ENCODE results near the gene BNC2.

Gene BNC2

DNA sequence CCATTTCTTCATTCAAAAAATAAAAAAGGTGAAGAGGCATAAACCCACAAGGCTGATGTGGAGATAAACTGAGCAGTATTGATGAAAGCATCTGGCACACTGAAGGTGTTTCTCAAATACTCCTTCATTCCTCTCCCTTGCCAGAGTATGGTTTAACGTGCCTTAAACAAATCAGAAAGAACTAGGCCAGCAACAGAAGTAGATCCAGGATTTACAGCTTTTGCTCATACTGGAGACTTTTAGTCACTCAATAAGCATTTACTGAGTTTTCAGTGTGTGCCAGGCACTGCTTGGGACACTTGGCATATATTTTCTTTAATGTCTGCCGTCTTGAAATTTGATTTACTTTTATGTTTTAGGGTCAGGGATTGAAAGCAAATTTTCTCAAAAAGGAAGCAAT, 53.0 kb downstream of the BNC2 start:
- DNase-seq (ENCODE audit: low read depth in 2 of 2), result no peak

- no peak for DNase-seq (ENCODE audit: low read depth in 2 of 2)
Measured at GRCh38 chr9:16817002-16817401, 53.5 kb downstream of the BNC2 start.

DNA sequence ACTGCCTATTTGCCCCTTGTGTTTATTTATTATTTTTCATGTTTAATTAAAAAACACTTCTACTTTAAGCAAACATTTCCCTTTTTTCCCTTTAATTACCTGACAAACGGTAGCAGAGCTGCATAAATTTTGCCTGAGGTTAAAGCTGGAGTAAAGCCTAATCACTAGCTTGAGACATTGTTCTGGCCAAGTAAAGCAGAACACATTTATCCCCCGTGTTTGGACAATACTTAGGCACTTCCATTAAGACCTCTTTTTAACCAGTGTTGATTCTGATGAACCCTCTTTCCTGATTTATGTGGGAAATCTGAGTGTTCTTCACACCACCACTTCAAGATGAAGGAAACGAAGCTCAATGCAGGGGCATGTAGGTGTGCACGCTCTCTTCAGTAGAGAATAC, 54.5 kb downstream of the BNC2 start:
- no peak for DNase-seq (ENCODE audit: low read depth in 2 of 2)

DNA sequence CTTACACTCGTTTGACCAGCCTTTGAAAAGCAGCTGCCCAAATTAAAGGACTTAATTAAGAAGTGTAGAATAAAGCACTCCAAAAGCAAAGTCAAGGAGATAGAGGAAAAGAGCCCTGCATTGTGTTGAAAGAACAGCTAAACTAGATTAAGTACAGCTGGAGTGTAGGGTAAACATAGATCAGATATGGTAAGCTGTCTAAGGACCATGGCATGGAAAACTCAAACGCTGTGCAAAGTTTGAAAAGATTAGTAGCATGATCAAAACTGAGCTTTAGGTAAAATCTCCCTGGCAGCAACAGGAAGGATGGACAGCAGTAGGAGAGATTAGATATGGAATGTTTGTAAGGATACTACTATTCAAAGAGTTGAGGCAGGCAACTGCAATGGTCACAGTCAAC, 55.4 kb downstream of the BNC2 start:
- no peak for DNase-seq (ENCODE audit: low read depth in 2 of 2)

GRCh38 chr9:16813838-16814237, 56.6 kb downstream of the BNC2 start:
- no peak for DNase-seq (ENCODE audit: low read depth in 2 of 2)

DNA sequence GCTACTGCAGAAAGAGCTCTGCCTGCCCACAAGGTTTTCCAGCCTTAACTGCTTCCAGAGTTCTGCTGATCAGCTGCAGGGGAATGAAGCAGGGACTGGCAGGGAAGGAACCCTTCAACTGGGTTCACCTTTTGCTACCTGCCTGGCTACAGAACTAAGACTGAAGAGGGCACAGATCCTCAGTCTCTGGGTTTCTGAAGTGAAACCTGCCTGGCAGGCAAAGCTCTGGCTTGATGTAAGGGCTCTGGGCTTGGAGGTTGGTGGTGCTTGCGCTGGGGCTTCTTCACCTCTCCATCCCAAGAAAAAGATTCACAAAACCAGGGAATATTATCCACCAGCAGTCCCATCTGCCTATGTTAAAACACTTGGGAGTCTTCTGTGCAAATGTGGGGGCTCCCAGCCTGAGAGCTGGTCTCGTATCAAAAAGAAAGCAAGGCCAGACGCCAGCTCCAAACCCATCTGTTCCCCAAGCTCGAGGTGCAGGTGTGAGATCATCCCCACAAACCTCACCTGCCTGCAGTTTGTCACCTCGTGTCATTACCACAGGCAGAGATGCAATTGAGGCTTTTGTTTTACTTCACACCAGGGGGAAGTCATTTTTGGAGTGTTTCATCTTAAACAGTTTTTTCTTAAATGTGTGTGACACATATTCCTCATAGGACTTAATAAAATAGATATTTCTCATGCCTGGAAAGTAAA, 58.3 kb downstream of the BNC2 start:
- no peak for DNase-seq (ENCODE audit: low read depth in 2 of 2)

DNA sequence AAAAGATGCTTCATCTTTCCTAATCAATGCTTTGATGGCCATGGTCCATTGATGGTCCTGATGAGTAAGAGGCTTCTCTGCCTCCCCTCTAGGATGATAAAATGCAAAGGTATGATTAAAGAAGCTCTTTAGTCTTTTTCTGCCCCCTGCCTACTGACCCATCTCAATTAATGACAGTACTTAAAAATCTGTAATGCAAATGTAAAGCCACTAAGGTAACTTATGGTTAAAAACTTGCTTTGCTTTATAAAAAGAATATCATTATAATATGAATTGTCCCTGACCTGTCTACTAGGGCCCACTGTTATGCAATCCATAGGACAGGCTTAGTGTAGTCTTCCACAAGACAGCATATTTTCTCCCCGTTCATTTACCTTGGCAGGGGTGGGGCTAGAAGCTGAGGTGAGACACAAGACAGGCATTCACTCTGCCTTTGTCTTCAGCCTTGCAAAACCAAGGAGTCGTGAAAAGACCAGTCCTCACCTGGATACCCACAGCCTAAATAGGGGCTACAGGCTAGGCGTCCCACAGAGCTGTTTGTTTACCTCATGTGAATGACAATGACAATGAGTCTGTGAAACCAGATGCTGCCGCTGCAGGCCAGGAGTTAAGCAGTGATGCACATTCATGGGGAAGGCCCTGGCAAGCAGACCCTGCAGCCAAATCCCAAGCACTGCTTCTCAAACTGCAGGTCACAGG, 60.4 kb downstream of the BNC2 start:
- DNase-seq (ENCODE audit: low read depth in 2 of 2), result no peak

DNA sequence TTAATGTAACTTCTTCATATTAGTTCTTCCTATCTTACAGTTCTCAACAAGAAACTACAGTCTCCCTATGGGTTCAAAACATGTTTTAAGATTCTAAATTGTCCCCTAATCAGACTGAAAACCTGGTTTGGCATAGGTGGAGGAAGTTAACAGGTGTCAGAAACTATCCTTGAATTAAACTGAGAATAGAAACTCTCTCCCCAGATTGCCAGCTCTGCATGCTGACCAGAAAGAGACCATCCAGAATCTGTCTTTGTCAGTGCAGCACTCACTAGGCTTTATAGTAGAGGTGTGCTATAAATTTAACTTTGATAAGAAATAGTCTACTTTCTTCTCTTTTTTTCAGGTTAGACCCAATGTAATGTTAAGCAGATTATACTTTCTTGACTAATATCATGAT, 63.8 kb downstream of the BNC2 start:
- DNase-seq (ENCODE audit: low read depth in 2 of 2), result no peak

DNA sequence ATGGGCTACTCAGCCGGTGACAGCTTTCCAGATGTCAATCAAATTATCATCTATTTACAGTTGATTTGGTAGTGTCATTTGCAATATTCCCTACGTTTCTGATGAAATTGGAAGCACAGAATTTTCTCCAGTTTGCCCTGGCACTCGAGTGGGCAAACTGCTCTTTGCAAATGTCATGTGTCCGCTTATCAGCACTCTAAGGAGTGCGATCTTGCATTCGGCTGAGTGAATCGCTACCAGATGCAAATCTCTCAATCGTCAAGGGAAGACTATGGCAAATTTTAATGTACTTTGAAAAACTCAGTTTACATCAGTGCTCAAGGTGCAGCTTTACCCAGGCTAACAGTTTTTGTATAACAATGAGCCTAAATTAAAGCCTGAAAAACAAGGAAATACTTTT, 66.8 kb downstream of the BNC2 start:
- DNase-seq (ENCODE audit: low read depth in 2 of 2), result no peak

DNA sequence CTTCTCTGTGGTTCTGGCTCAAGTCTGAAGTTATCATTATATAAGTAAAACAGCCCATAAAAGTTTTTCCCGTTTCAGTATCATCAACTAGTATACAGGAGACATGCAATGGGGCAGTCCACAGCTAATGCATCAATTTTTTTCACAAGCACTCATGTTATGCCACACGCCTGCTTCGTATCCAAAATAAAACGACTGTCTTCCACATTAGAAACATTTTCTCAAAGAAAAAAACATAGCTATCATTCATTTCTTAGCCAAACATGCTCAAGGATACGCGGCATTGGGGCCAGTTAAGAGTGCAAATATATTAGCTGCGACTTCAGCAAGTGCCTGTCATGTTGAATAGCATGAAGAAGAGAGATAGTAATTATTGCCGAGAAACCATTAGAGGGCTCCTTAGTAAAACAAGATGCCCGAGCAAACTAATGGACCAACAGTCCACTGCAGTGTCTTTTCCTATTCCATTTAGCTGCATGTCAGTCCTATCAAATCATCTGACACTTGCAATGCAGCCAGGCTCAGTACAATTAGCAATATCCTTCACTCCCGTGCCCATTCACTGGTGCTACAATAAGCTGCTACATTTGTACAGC, 68.5 kb downstream of the BNC2 start:
- DNase-seq (ENCODE audit: low read depth in 2 of 2), result no peak

DNA sequence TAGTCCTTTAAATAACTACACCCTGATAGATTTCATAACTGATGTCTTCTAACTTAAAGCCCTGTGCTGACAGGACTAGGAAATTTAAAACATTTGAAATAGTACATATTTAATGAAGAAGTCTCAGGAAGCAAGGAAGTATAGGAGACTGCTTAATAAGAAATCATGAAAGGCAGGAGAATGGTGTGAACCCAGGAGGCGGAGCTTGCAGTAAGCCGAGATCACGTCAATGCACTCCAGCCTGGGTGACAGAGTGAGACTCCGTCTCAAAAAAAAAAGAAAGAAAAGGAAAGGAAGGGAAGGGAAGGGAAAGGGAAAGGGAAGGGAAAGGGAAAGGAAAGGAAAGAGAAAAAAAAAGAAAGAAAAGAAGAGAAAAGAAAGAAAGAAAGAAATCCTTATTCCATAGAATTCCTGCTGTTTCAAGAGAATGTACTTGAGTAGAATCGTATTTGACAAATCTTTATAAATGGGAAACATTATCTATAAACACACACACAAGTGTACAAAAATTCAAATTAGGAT, 74.1 kb downstream of the BNC2 start:
- DNase-seq (ENCODE audit: low read depth in 2 of 2), result no peak

DNA sequence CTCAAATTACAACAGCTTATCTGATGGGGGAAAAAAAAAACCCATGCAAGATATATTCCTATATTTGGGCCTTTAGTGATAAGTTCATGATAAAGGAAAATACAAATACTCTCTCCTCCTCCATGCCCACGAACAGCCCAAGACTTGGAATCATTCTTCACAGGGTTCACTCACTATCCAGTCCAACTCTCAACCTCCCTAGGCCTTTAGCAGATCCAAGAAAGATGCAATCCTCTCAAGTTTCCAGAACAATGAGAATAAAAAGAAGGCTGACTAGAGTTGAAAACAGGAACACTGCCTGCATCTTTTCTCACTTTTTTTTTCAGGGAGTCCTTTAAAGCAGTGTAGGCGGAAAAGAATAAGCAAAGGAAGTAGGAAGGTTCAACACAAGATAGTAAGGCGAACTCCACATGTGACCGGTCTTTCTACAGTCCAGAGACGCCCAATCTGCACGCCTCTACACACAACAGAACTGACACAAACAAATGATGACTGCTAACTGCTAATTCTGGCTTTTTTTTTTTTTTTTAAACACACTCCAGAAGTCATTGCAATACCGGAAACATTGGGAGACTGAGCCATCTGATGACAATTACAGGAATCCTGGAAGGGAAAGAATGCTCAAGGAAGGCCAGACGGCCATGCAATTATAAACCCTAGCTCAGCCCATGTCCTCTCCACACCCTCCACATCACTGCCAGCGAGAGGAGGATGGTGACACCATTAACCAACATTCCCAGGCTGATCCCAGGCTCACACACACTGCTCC, 75.4 kb downstream of the BNC2 start:
- no peak for DNase-seq (ENCODE audit: low read depth in 2 of 2)

DNA sequence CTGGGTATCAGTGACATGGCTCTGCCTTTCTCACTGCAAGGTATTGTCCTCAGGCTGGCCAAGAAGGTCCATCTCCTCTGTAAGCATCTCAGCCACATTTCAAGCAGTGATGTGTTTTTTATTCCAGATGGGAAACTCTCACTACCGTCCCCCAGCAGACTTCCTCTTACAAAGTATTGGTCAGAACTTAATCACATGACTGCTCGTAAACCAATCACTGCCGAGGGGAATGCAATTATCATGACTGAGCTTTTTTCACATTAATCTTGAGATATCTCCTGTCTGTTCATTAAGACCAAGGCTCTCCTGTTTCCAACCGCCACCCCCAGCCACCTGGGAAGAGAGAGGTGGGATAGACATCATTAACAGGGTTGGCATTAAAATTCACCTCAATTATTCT, 76.4 kb downstream of the BNC2 start:
- no peak for DNase-seq (ENCODE audit: low read depth in 2 of 2)

- no peak for DNase-seq (ENCODE audit: low read depth in 2 of 2)
Measured at GRCh38 chr9:16787724-16788123, 82.7 kb downstream of the BNC2 start.

DNA sequence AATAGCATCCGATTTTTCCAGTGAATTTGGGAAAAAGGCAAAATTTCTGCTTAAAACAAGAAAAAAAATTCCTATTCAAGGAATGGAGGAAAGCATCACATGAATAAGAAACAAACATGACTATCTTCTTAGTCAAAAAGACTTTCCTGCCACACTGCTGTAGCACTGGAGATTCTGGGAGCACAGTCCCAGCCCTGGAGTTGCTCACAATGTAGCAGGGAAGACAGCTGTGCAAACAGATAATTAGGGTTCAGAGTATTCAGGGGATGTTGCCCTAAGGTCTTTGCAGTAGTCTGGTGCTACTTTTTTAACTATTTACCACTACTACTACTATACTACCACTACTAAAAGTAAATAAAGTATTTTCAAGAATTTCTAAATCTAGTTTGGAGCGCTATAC, 86.5 kb downstream of the BNC2 start:
- no peak for DNase-seq (ENCODE audit: low read depth in 2 of 2)

GRCh38 chr9:16782490-16782889, 88.0 kb downstream of the BNC2 start:
- DNase-seq (ENCODE audit: low read depth in 2 of 2), result no peak

DNA sequence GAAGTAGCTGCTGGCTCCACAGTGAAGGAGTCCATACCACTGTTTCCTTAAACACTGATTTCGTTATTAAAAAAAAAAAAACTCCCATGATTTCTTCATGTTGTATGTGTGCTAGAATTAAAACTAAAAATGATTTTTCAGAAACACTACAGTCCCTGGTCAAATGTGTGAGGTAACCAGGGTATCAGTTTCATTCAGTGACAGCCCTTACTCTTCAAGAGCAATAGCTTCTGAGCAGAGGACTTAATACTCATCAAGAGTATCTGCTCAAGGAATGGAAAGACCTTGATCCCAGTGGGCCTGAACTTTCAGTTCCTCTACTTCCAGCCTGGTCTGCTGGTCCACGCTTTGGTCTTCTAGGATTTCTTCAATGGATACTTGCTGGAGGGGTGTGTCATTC, 95.1 kb downstream of the BNC2 start:
- DNase-seq (ENCODE audit: low read depth in 2 of 2), result no peak

DNA sequence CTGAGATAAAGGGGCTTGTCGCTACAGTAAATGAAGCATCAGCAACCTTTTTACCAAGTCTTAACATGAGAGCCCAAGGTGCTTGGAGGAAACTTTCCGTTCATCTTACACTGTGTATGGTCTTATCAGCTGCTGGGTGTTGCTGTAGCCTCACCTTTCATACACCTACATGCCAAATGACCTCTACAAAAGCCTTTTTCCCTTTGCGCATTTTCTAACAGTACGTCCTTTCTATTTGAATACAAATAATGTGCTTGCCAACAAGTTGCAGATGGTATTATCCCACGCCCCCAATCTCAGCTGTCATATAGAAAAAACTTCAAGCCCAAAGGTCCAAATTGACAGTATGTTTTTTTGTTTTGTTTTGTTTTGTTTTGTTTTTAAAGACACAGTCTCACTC, 96.9 kb downstream of the BNC2 start:
- no peak for DNase-seq (ENCODE audit: low read depth in 2 of 2)

DNA sequence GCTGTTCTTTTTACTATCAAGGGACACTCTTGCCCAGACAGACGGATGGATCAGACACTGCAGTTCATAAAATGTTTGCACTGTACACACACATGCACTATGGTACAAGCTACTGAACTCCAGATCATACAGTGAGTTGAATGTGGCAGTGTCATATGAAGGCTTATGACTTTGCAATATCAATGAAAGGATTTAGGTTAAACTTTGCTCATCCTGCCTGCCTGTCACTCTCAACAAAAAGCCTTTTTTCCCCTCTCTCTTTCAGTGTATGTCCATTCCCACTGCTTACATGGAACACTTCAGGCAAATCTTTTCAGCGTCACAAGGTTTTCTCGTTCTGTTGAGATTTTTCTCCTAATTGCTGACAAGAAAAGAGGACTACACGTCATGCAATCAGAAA, 97.4 kb downstream of the BNC2 start:
- no peak for DNase-seq (ENCODE audit: low read depth in 2 of 2)

DNA sequence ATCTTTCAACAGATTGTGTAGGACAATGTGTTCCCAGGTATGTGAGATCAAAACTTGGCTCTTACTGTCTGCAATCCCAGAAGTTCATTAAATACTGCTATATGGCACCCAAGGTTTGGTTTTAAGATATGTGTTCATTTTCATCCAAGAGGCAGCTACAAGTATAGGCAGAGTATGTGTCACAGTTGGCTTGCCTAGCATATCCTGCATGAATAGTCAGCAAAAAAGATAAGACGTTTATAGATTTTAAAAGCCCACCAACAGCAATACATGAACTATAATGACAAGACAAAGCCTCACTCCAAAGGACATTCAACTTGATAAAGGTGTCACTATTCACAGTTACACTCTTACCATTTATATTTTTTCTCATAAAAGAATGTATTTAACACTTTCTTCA, 99.1 kb downstream of the BNC2 start:
- no peak for DNase-seq (ENCODE audit: low read depth in 2 of 2)

- no peak for DNase-seq (ENCODE audit: low read depth in 2 of 2)
Measured at GRCh38 chr9:16769291-16769690, 101.2 kb downstream of the BNC2 start.

DNA sequence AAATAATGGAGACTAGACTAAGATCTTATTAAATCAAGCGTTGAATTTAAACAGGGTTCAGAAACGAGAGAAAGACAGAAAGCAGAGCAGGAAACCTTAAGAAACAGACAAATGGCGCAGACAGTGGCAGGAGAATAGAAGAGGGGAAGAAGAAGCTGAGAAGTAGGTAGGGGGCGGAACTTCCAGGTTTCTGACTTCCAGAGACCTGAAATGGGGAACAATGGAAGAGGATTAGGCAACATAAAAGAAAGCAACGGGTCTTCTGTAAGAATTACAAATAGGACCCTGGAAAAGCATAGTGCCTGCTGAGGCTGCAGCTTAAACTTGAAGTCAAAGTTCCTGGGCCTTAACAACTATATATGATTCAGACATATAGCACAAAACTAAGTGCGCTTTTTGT, 101.7 kb downstream of the BNC2 start:
- DNase-seq (ENCODE audit: low read depth in 2 of 2), result no peak

Data from stimulated activated CD8-positive, alpha-beta memory T cell treated with anti-CD3 and anti-CD28 coated beads, Interleukin-15, amount 100 ng/mL, for 48 hours (primary cell).